Liver (tissue), 9 donors: ENCODE data around the gene PPA1. TPM values are rescaled to one million over a fixed set of nuclear protein-coding genes. Genes with fewer than 3 reads are reported as not detected.
"Not testable (repeated sequence)": the region's sequence is repeated elsewhere in the genome, so short reads cannot be mapped to it uniquely, and the experiment has no call there.

Source experiments
- DNase-seq: peaks from one replicate; pipeline ENCODE4 v3.0.0-alpha.2; 2017; ENCODE audit warnings: low spot score
- H3K27ac ChIP-seq, 2 donors: one replicate each; pipeline ENCODE4 v1.7.0; 2013; ENCODE audit warnings: inconsistent platforms in 2 of 2, low read length in 2 of 2, control low read depth in 1 of 2, low read depth in 1 of 2, mild to moderate bottlenecking in 1 of 2
- H3K27me3 ChIP-seq, 4 donors: one replicate each; pipeline versions ENCODE4 v1.6.1 to v1.7.0; 2013; ENCODE audit warnings: low read length in 3 of 4, inconsistent platforms in 1 of 4, mild to moderate bottlenecking in 1 of 4, moderate library complexity in 1 of 4; ENCODE audit not compliant: control insufficient read depth in 4 of 4, insufficient read depth in 4 of 4
- H3K36me3 ChIP-seq, 4 donors: one replicate each; pipeline versions ENCODE4 v1.6.1 to v1.7.0; 2013; ENCODE audit warnings: low read length in 3 of 4, mild to moderate bottlenecking in 3 of 4, low read depth in 1 of 4, moderate library complexity in 1 of 4; ENCODE audit not compliant: control insufficient read depth in 4 of 4, insufficient read depth in 3 of 4
- H3K4me1 ChIP-seq, 4 donors: one replicate each; pipeline versions ENCODE4 v1.6.1 to v1.7.0; 2013; ENCODE audit warnings: low read length in 3 of 4, mild to moderate bottlenecking in 3 of 4, moderate library complexity in 1 of 4; ENCODE audit not compliant: control insufficient read depth in 4 of 4, insufficient read depth in 4 of 4
- H3K4me3 ChIP-seq, 3 donors: one replicate each; pipeline versions ENCODE4 v1.6.1 to v1.7.0; 2013; ENCODE audit warnings: low read length in 3 of 3, control low read depth in 1 of 3, low read depth in 1 of 3, mild to moderate bottlenecking in 1 of 3
- H3K9ac ChIP-seq, 2 donors: one replicate each; pipeline ENCODE4 v1.7.0; 2013; ENCODE audit warnings: low read length in 2 of 2, mild to moderate bottlenecking in 2 of 2, moderate library complexity in 2 of 2, control low read depth in 1 of 2, low read depth in 1 of 2
- H3K9me3 ChIP-seq, 4 donors: one replicate each; pipeline versions ENCODE4 v1.6.1 to v1.7.0; 2013; ENCODE audit warnings: low read length in 3 of 4; ENCODE audit not compliant: control insufficient read depth in 4 of 4
- EGR1 ChIP-seq, 2 donors: IDR thresholded peaks; 2 replicates each; pipeline ENCODE4 v1.6.1; 2016 to 2018; ENCODE audit warnings: antibody characterized with exemption in 2 of 2, low read depth in 2 of 2
- FOXA1 ChIP-seq: IDR thresholded peaks from 2 replicates; pipeline ENCODE4 v1.6.1; 2016; ENCODE audit warnings: antibody characterized with exemption
- GABPA ChIP-seq, 2 donors: IDR thresholded peaks in 1 of 2; conservative IDR thresholded peaks in 1 of 2; 2 replicates each; pipeline ENCODE4 v1.6.1; 2016; ENCODE audit warnings: antibody characterized with exemption in 2 of 2, mild to moderate bottlenecking in 1 of 2, moderate library complexity in 1 of 2
- NR2F2 ChIP-seq: IDR thresholded peaks from 2 replicates; pipeline ENCODE4 v1.6.1; 2016; ENCODE audit warnings: antibody characterized with exemption
- RAD21 ChIP-seq, 2 donors: IDR thresholded peaks; 2 replicates each; pipeline ENCODE4 v1.6.1; 2016; ENCODE audit warnings: antibody characterized with exemption in 2 of 2, mild to moderate bottlenecking in 2 of 2
- RXRA ChIP-seq, 2 donors: IDR thresholded peaks; 2 replicates each; pipeline ENCODE4 v1.6.1; 2017 to 2018; ENCODE audit warnings: antibody characterized with exemption in 2 of 2, mild to moderate bottlenecking in 1 of 2
- TAF1 ChIP-seq: conservative IDR thresholded peaks from 2 replicates; pipeline ENCODE4 v1.6.1; 2016; ENCODE audit warnings: antibody characterized with exemption, mild to moderate bottlenecking
- YY1 ChIP-seq: IDR thresholded peaks from 2 replicates; pipeline ENCODE4 v1.6.1; 2016; ENCODE audit warnings: antibody characterized with exemption, mild to moderate bottlenecking
- WGBS: extraction: QIAGEN DNeasy Blood & Tissue Kit; methylation state at CpG from one replicate; pipeline ENCODE4 v1.1.7; 2013; 5-methylcytosine and 5-hydroxymethylcytosine counted together
- polyA plus RNA-seq, 2 donors: library from polyadenylated mRNA; stranded (reverse) in 1 of 2; unstranded in 1 of 2; fragments of 200-250 nt in 1 of 2; fragments of >200 nt in 1 of 2; fragmentation: Nextera tagmentation in 1 of 2; extraction: Ambion mirVana in 1 of 2; gene quantifications; one replicate each; pipeline versions ENCODE4 v1.2.1 to v1.2.3, GENCODE V29; 2013 to 2015
- total RNA-seq, 2 donors: library from RNA; depleted of rRNA; stranded (reverse); fragments of >200 nt; gene quantifications; one replicate each; pipeline ENCODE4 v1.2.3, GENCODE V29; 2014
- TF ChIP-seq, protein P1 (sequence below): fragments of 150-350 bp; IDR thresholded peaks from 2 replicates; pipeline ENCODE4 v1.5.1; 2017; ENCODE audit warnings: improper control_type of control experiment, low read depth, low read length; ENCODE audit not compliant: missing input control
- TF ChIP-seq, protein P2 (sequence below): IDR thresholded peaks from 2 replicates; pipeline ENCODE4 v1.6.1; 2016; ENCODE audit warnings: antibody characterized with exemption
- TF ChIP-seq, protein P3 (sequence below): IDR thresholded peaks from 2 replicates; pipeline ENCODE4 v1.6.1; 2016; ENCODE audit warnings: antibody characterized with exemption, mild to moderate bottlenecking
- donor health status: healthy.
- donor health status: healthy.
- donor health status: healthy.
- donor health status: healthy.
- donor health status: healthy.

Gene PPA1
- total and polyA plus RNA-seq, 4 donors = 91.1 to 111 (median 99.4) TPM

DNA sequence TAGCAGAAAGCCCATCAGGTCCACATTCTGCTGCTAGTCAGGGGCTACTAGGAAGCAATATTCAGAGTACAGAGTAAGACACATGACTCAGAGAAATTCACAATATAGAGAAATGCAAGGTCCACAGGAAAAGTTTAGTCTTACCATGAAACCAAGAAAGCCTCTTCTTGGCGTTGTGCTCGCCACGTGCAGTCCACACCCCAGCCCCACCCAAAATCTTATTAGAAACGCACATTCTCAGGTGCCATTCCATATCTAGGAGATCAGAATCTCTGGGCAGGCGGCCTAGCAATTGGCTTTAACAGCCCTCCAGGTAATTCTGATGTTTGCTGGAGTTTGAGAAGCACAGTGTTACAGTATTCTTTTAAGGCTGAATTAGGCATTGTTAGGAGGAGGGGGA is 47.1 kb downstream of the PPA1 start (continued):
- TF ChIP-seq, protein P1, sequence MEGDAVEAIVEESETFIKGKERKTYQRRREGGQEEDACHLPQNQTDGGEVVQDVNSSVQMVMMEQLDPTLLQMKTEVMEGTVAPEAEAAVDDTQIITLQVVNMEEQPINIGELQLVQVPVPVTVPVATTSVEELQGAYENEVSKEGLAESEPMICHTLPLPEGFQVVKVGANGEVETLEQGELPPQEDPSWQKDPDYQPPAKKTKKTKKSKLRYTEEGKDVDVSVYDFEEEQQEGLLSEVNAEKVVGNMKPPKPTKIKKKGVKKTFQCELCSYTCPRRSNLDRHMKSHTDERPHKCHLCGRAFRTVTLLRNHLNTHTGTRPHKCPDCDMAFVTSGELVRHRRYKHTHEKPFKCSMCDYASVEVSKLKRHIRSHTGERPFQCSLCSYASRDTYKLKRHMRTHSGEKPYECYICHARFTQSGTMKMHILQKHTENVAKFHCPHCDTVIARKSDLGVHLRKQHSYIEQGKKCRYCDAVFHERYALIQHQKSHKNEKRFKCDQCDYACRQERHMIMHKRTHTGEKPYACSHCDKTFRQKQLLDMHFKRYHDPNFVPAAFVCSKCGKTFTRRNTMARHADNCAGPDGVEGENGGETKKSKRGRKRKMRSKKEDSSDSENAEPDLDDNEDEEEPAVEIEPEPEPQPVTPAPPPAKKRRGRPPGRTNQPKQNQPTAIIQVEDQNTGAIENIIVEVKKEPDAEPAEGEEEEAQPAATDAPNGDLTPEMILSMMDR = no peak

DNA sequence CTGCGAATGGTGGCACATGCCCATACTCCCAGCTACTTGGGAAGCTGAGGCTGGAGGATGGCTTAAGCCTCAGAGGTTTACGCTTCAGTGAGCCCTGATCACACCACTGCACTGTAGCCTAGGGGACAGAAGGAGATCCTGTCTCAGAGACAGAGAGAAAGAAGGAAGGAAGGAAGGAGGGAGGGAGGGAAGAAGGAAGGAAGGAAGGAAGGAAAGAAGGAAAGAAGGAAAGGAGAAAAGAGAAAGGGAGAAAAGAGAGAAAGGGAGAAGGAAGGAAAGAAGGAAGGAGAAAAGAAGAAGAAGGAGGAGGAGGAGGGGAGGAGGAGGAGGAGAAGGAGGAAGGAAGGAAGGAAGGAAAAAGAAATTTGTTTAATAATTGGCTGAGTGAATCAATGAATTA is 49.9 kb downstream of the PPA1 start:
- no peaks in the 10 kb centered on the region for H3K4me1 ChIP-seq
- no peak for DNase-seq
- no peaks in the 10 kb centered on the region for H3K27me3 ChIP-seq
- no peaks in the 10 kb centered on the region for H3K9me3 ChIP-seq
- WGBS = 81% methylated on average over 2 of the region's 2 CpGs
- no peak overlapping the region for H3K9ac ChIP-seq
- no peaks in the 10 kb centered on the region for H3K36me3 ChIP-seq
- no peak overlapping the region for H3K27ac ChIP-seq
- H3K4me3 ChIP-seq = no peak overlapping the region
- TF ChIP-seq NR2F2 (no peak), GABPA (IDR thresholded peaks at IDR 0.05 in 1 of 2, conservative IDR thresholded peaks at IDR 0.05 in 1 of 2) (no peak), TAF1 (no peak), EGR1 (IDR thresholded peaks at IDR 0.05; ENCODE audit: low read depth in 2 of 2) (no peak), YY1 (no peak), RAD21 (IDR thresholded peaks at IDR 0.05) (no peak), RXRA (IDR thresholded peaks at IDR 0.05) (no peak), FOXA1 (no peak)
- TF ChIP-seq, protein P1 = no peak
- TF ChIP-seq, protein P2, sequence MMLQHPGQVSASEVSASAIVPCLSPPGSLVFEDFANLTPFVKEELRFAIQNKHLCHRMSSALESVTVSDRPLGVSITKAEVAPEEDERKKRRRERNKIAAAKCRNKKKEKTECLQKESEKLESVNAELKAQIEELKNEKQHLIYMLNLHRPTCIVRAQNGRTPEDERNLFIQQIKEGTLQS = no peak
- TF ChIP-seq, protein P3, sequence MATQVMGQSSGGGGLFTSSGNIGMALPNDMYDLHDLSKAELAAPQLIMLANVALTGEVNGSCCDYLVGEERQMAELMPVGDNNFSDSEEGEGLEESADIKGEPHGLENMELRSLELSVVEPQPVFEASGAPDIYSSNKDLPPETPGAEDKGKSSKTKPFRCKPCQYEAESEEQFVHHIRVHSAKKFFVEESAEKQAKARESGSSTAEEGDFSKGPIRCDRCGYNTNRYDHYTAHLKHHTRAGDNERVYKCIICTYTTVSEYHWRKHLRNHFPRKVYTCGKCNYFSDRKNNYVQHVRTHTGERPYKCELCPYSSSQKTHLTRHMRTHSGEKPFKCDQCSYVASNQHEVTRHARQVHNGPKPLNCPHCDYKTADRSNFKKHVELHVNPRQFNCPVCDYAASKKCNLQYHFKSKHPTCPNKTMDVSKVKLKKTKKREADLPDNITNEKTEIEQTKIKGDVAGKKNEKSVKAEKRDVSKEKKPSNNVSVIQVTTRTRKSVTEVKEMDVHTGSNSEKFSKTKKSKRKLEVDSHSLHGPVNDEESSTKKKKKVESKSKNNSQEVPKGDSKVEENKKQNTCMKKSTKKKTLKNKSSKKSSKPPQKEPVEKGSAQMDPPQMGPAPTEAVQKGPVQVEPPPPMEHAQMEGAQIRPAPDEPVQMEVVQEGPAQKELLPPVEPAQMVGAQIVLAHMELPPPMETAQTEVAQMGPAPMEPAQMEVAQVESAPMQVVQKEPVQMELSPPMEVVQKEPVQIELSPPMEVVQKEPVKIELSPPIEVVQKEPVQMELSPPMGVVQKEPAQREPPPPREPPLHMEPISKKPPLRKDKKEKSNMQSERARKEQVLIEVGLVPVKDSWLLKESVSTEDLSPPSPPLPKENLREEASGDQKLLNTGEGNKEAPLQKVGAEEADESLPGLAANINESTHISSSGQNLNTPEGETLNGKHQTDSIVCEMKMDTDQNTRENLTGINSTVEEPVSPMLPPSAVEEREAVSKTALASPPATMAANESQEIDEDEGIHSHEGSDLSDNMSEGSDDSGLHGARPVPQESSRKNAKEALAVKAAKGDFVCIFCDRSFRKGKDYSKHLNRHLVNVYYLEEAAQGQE = no peak

DNA sequence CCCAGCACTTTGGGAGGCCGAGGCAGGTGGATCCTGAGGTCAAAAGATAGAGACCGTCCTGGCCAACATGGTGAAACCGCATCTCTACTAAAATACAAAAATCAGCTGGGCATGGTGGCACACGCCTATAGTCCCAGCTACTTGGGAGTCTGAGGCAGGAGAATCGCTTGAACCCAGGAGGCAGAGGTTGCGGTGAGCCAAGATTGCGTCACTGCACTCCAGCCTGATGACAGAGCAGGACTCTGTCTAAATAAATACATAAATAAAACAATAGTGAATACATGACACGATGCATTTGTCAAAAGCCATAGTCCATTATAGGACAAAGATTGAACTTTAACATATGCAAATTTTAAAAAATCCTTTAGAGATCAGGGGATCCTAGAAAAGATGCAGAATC is 54.0 kb downstream of the PPA1 start:
- WGBS = 88% methylated on average over 8 of the region's 8 CpGs
- not testable (repeated sequence) for H3K4me3 ChIP-seq, H3K9me3 ChIP-seq, H3K27ac ChIP-seq, DNase-seq, H3K27me3 ChIP-seq, H3K36me3 ChIP-seq, H3K9ac ChIP-seq, H3K4me1 ChIP-seq
